Stimulated activated memory B cell treated with anti-CD40 and anti-IgM and Interleukin-4, amounts not matched to agents 10 μg/mL and 1 μg/mL and 100 μg/mL, for 72 hours (primary cell): Measurements from ENCODE around the gene TAF11L13.

ENCODE experiments used
- ATAC-seq: fragments of 150-1000 bp; cut with Tn5 transposase; 2 replicates; pipeline ENCODE4 v1.10.0; 2021
- H3K27ac Mint-ChIP-seq: one replicate; pipeline ENCODE4 v1.8.0; 2022; ENCODE audit warnings: mild to moderate bottlenecking, mixed read lengths
- H3K27me3 Mint-ChIP-seq: one replicate; pipeline ENCODE4 v1.8.0; 2022; ENCODE audit warnings: mixed read lengths
- H3K36me3 Mint-ChIP-seq: one replicate; pipeline ENCODE4 v1.8.0; 2022; ENCODE audit warnings: mixed read lengths
- H3K4me1 Mint-ChIP-seq: one replicate; pipeline ENCODE4 v1.8.0; 2022; ENCODE audit warnings: mixed read lengths
- H3K4me3 Mint-ChIP-seq: one replicate; pipeline ENCODE4 v1.8.0; 2022; ENCODE audit warnings: mild to moderate bottlenecking, moderate library complexity, mixed read lengths
- H3K9me3 Mint-ChIP-seq: one replicate; pipeline ENCODE4 v1.8.0; 2022; ENCODE audit warnings: mixed read lengths

The TAF11L13 gene

DNA sequence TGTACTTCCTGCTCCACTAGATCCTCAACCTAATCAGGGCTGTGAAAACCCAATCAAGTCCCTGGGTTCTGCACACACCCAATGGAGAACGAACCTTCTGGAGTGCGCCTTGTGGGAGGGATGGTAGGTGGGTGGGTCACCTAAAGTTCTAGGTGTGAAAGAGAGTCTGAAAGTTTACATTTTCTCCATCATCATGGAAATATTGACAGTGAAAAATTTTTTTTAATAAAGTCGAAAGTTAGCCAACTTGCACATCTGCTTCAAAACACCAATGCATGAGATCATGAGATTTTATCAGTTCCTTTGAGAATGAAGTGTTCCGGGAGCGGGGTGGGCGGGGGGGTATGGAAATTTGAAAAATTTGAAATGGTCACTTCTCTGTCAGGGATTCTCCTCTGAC, 24.0 kb downstream of the TAF11L13 start:
- H3K27me3 Mint-ChIP-seq: no peaks in the 10 kb centered on the region
- no peaks in the 10 kb centered on the region for H3K4me1 Mint-ChIP-seq
- H3K36me3 Mint-ChIP-seq: no peaks in the 10 kb centered on the region
- no peak overlapping the region for H3K4me3 Mint-ChIP-seq
- ATAC-seq: no peak
- peaks cover 2% of the 10 kb centered on the region for H3K9me3 Mint-ChIP-seq
- H3K27ac Mint-ChIP-seq: no peak overlapping the region

DNA sequence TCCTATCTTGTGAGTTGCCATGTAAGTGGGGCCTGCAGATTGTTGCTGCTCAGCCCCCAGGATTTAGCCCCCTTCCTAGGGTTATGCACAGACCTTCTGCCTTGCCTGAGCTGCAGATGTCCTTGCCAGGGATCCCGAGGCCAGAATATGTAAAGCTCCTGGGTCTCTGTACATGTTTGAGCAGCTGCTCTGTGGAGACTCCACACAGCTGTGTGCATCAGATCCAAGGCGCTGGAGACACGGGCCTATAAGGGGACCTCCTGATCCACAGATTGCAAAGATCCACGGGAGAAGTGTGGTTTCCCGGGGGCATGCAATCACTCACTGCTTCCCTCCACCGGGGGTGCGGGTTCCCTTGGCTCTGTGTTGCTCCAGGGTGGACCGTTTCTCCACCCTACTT, 31.3 kb downstream of the TAF11L13 start:
- H3K4me3 Mint-ChIP-seq: no peak overlapping the region
- no peaks in the 10 kb centered on the region for H3K27me3 Mint-ChIP-seq
- no peak for ATAC-seq
- H3K4me1 Mint-ChIP-seq: peaks cover 23% of the 10 kb centered on the region
- no peaks in the 10 kb centered on the region for H3K36me3 Mint-ChIP-seq
- H3K9me3 Mint-ChIP-seq: peaks cover 9% of the 10 kb centered on the region
- H3K27ac Mint-ChIP-seq: no peak overlapping the region

DNA sequence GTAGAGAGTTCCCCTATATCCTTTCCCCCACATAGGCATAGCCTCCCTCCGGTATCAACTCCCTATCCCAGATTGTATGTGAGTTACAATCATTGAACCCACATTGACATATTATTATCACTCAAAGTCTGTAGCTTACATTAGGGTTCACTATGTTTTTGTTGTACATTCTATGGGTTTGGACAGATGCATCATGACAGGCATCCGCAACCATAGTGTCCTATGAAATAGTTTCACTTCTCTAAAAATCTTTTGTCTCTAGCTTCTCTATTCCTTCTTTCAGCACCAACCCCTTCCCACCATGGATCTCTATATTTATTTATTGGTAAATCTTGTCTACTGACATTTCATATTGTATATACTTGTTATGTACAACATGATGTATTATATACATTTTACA, 33.9 kb downstream of the TAF11L13 start:
- H3K4me3 Mint-ChIP-seq: no peak overlapping the region
- H3K4me1 Mint-ChIP-seq: peaks cover 23% of the 10 kb centered on the region
- peak; percentile 66 for ATAC-seq
- peaks cover 9% of the 10 kb centered on the region for H3K9me3 Mint-ChIP-seq
- no peak overlapping the region for H3K27ac Mint-ChIP-seq
- no peaks in the 10 kb centered on the region for H3K36me3 Mint-ChIP-seq
- no peaks in the 10 kb centered on the region for H3K27me3 Mint-ChIP-seq

- H3K4me3 Mint-ChIP-seq: peak overlapping the region; percentile 47
- H3K36me3 Mint-ChIP-seq: peaks cover 6% of the 10 kb centered on the region
- peaks cover 9% of the 10 kb centered on the region for H3K9me3 Mint-ChIP-seq
- peak overlapping the region; percentile 46 for H3K27ac Mint-ChIP-seq
- peaks cover 23% of the 10 kb centered on the region for H3K4me1 Mint-ChIP-seq
- peak; percentile 72 for ATAC-seq
- no peaks in the 10 kb centered on the region for H3K27me3 Mint-ChIP-seq
These were observed 34.9 kb downstream of the TAF11L13 start for GRCh38 chr5:17666726-17667235.

GRCh38 chr5:17670353-17670752, 38.5 kb downstream of the TAF11L13 start:
- H3K9me3 Mint-ChIP-seq: peaks cover 11% of the 10 kb centered on the region
- peaks cover 23% of the 10 kb centered on the region for H3K4me1 Mint-ChIP-seq

DNA sequence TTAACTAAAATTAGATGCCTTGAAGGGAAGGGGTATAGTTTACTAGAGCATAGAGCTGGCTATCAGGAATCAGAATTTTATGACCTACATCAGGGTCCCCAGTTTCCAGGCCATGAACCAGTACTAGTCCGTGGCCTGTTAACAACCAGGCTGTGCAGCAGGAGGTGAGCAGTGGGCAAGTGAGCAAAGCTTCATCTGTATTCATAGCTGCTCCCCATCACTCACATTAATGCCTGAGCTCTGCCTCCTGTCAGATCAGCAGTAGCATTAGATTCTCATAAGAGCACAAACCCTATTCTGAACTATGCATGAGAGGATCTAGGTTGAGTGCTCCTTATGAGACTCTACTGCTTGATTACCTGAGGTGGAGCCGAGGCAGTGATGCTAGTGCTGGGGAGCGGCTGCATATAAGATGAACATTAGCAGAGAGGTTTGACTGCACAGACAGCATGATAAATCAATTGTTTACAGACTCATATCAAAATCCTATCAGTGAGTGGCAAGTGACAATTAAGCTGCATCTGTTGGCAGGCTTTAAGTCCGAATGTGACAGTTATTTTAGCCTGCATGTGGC, 47.0 kb downstream of the TAF11L13 start:
- Mint-ChIP-seq H3K9me3 (no peaks in the 10 kb centered on the region), H3K4me3 (no peak overlapping the region), H3K27ac (no peak overlapping the region), H3K27me3 (no peaks in the 10 kb centered on the region), H3K4me1 (no peaks in the 10 kb centered on the region), H3K36me3 (no peaks in the 10 kb centered on the region)
- ATAC-seq: no peak

More at GRCh38 chr5:17670353-17670752, 38.5 kb downstream of the TAF11L13 start:
- Mint-ChIP-seq H3K27me3 (no peaks in the 10 kb centered on the region), H3K27ac (no peak overlapping the region), H3K4me3 (no peak overlapping the region), H3K36me3 (peaks cover 6% of the 10 kb centered on the region)
- no peak for ATAC-seq

DNA sequence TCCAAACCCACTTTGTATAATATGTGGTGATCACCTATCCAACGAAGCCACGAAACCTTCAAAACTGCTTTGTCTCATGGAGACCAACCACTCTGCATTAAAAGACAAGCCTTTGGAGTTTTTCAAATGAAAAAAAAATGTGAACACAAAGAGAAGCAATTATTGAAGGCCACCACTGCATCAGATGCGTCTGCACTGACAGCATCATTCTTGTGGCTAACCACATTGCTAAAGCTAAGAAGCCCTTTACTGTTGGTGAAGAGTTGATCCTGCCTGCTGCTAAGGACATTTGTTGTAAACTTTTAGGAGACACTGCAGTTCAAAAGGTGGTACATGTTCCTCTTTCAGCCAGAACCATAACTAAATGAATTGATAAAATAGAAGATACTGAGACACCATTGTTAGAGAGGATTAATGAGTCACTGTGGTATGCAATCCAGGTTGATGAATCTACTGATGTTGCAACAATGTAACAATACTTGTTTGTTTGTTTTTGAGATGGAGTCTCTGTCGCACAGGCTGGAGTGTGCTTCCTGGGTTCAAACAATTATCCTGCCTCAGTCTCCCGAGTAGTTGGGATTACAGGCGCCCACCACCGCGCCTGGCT, 47.8 kb downstream of the TAF11L13 start:
- no peak for ATAC-seq
- Mint-ChIP-seq H3K4me1 (no peaks in the 10 kb centered on the region), H3K27me3 (no peaks in the 10 kb centered on the region), H3K36me3 (no peaks in the 10 kb centered on the region), H3K9me3 (no peaks in the 10 kb centered on the region), H3K27ac (no peak overlapping the region), H3K4me3 (no peak overlapping the region)

- no peaks in the 10 kb centered on the region for H3K4me1 Mint-ChIP-seq
- H3K9me3 Mint-ChIP-seq: no peaks in the 10 kb centered on the region
- no peak for ATAC-seq
- no peaks in the 10 kb centered on the region for H3K27me3 Mint-ChIP-seq
- H3K4me3 Mint-ChIP-seq: no peak overlapping the region
- H3K36me3 Mint-ChIP-seq: no peaks in the 10 kb centered on the region
- H3K27ac Mint-ChIP-seq: no peak overlapping the region
These were observed 48.8 kb downstream of the TAF11L13 start for GRCh38 chr5:17680737-17681136.
